OCI-LY7 (cell line): ENCODE data around the gene BOLA3. TPM values are rescaled to one million over a fixed set of nuclear protein-coding genes. Genes with fewer than 3 reads are reported as not detected.

ENCODE experiments used
- BruUV-seq: library from RNA; stranded (reverse); fragments of 400-500 nt; replicated peaks from 2 replicates; lab custom pipeline; 2021; lab: Mats Ljungman, UMichigan
- CTCF ChIA-PET: fragments of 300-600 bp; sonication (Branson Sonifier 250); formaldehyde crosslinking; loops from one replicate; lab custom pipeline; 2022; ENCODE audit warnings: antibody characterized with exemption; ENCODE audit not compliant: unreplicated experiment; lab: Charles Lee
- POLR2A ChIA-PET: fragments of 300-600 bp; sonication (Branson Sonifier 250); formaldehyde crosslinking; loops from one replicate; lab custom pipeline; 2022; ENCODE audit warnings: antibody characterized with exemption; lab: Charles Lee
- DNase-seq: peaks from one replicate; pipeline ENCODE4 v3.0.0-alpha.2; 2015; ENCODE audit warnings: low spot score
- H2AFZ ChIP-seq: fragments of 200-600 bp; sonication (generic), shearing (Covaris generic); 2 replicates; pipeline ENCODE4 v1.6.1; 2014; ENCODE audit warnings: mild to moderate bottlenecking, antibody characterized with exemption, low read length, moderate library complexity
- H3K27ac ChIP-seq: fragments of 200-600 bp; sonication (generic); 2 replicates; pipeline ENCODE4 v1.5.1; 2014; ENCODE audit warnings: mixed run types, low read depth, mild to moderate bottlenecking, moderate library complexity, low read length, inconsistent platforms; ENCODE audit not compliant: poor library complexity, severe bottlenecking
- H3K36me3 ChIP-seq: fragments of 200-600 bp; sonication (generic); 2 replicates; pipeline ENCODE4 v1.6.1; 2014; ENCODE audit warnings: mild to moderate bottlenecking, antibody characterized with exemption, low read length, moderate library complexity, mixed read lengths; ENCODE audit not compliant: insufficient read depth
- H3K4me1 ChIP-seq: fragments of 200-600 bp; sonication (generic); 2 replicates; pipeline ENCODE4 v1.5.1; 2014; ENCODE audit warnings: mild to moderate bottlenecking, low read length; ENCODE audit not compliant: insufficient read depth, poor library complexity, severe bottlenecking
- H3K4me2 ChIP-seq: fragments of 200-600 bp; sonication (generic); 2 replicates; pipeline ENCODE4 v1.6.1; 2014; ENCODE audit warnings: mild to moderate bottlenecking, low read length
- H3K4me3 ChIP-seq: fragments of 200-600 bp; sonication (generic); 2 replicates; pipeline ENCODE4 v1.5.1; 2014; ENCODE audit warnings: mild to moderate bottlenecking, low read depth, low read length; ENCODE audit not compliant: poor library complexity, severe bottlenecking
- H3K79me2 ChIP-seq: fragments of 200-600 bp; sonication (generic); 2 replicates; pipeline ENCODE4 v1.6.1; 2016; ENCODE audit warnings: low read depth, mild to moderate bottlenecking, low read length, moderate library complexity, mixed read lengths; ENCODE audit not compliant: insufficient read depth
- H3K9me2 ChIP-seq: fragments of 200-600 bp; sonication (generic); 2 replicates; pipeline ENCODE4 v1.6.1; 2016; ENCODE audit warnings: mild to moderate bottlenecking, low read length, mixed read lengths; ENCODE audit not compliant: insufficient read depth
- H3K9me3 ChIP-seq: fragments of 200-600 bp; sonication (generic); 2 replicates; pipeline ENCODE4 v1.6.1; 2014; ENCODE audit warnings: mild to moderate bottlenecking, mixed run types, low read length, mixed read lengths
- H4K20me1 ChIP-seq: fragments of 200-600 bp; sonication (generic); 2 replicates; pipeline ENCODE4 v1.6.1; 2014; ENCODE audit warnings: mild to moderate bottlenecking, antibody characterized with exemption, low read length, moderate library complexity, mixed read lengths; ENCODE audit not compliant: insufficient read depth
- CTCF ChIP-seq: fragments of 200-600 bp; sonication (generic); conservative IDR thresholded peaks from 2 replicates; pipeline ENCODE4 v1.5.1; 2014; ENCODE audit warnings: mild to moderate bottlenecking, antibody characterized with exemption, low read length, moderate library complexity, mixed read lengths
- EZH2phosphoT487 ChIP-seq: fragments of 200-600 bp; sonication (generic); IDR thresholded peaks from 2 replicates; pipeline ENCODE4 v1.6.1; 2018; ENCODE audit warnings: low read depth, borderline replicate concordance, mild to moderate bottlenecking, mixed run types, antibody characterized with exemption, low read length, moderate library complexity, mixed read lengths
- intact Hi-C: fragments of 100-400 bp; cut with micrococcal nuclease; formaldehyde crosslinking; loops from one replicate; pipeline ENCODE4 v1.10.0; 2022; ENCODE audit not compliant: unreplicated experiment
- total RNA-seq, 2 experiments: library from RNA; depleted of rRNA in 1 of 2; stranded (reverse); fragments of >200 nt in 1 of 2; shearing (Covaris generic) in 1 of 2; gene quantifications; 2 replicates each; pipeline ENCODE4 v1.2.3, GENCODE V29; 2014 to 2022

BOLA3 gene
- total RNA-seq, 2 experiments from 2014 or later: 33.6 to 53.3 TPM

GRCh38 chr2:74111380-74111779 lies 36.3 kb downstream of the BOLA3 start:
- no peaks in the 10 kb centered on the region for H3K36me3 ChIP-seq
- H3K4me3 ChIP-seq: no peak overlapping the region
- intact Hi-C loops: no loop called here
- CTCF ChIA-PET: no interaction called here
- H3K4me2 ChIP-seq: no peak overlapping the region
- POLR2A ChIA-PET: no interaction called here
- no peaks in the 10 kb centered on the region for H3K9me2 ChIP-seq
- H3K4me1 ChIP-seq: no peaks in the 10 kb centered on the region
- H3K9me3 ChIP-seq: no peaks in the 10 kb centered on the region
- no peak for DNase-seq
- H3K79me2 ChIP-seq: no peaks in the 10 kb centered on the region
- no TSS peak for BruUV-seq
- H3K27ac ChIP-seq: no peak overlapping the region
- no peak overlapping the region for H2AFZ ChIP-seq
- H4K20me1 ChIP-seq: no peaks in the 10 kb centered on the region
- TF ChIP-seq CTCF (no peak), EZH2phosphoT487 (no peak)

DNA sequence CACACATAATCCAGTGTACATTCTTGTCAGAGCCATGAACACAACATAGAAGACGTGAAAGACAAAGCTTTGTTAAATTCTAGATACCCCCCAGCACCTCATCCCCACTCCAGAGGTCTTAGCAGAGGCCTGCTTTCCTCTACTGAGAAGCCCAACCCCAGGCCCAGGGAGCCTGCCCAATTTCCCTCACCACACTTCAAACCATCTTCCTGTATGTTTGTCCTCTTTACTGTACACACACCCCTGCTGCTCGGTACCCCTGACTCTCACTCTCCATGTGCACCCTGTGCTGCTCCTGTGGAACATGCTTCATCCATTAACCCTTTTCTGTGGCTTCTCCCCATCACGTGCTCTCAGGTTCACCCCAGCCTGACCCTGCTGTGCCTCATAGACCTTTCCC lies 37.2 kb downstream of the BOLA3 start:
- intact Hi-C loops: no loop called here
- no peaks in the 10 kb centered on the region for H4K20me1 ChIP-seq
- BruUV-seq: no TSS peak
- H3K9me3 ChIP-seq: no peaks in the 10 kb centered on the region
- H3K4me2 ChIP-seq: no peak overlapping the region
- POLR2A ChIA-PET: interaction anchor here (1.0 kb wide), 1 partner anchor 220 kb away, joined by 4 read pairs; no protein-coding TSS in a partner anchor
- H3K36me3 ChIP-seq: no peaks in the 10 kb centered on the region
- H3K4me1 ChIP-seq: no peaks in the 10 kb centered on the region
- no peak overlapping the region for H2AFZ ChIP-seq
- H3K9me2 ChIP-seq: no peaks in the 10 kb centered on the region
- CTCF ChIA-PET: no interaction called here
- no peak for DNase-seq
- no peak for TF ChIP-seq CTCF
- no peak for TF ChIP-seq EZH2phosphoT487
- no peak overlapping the region for H3K4me3 ChIP-seq
- no peak overlapping the region for H3K27ac ChIP-seq
- H3K79me2 ChIP-seq: no peaks in the 10 kb centered on the region

DNA sequence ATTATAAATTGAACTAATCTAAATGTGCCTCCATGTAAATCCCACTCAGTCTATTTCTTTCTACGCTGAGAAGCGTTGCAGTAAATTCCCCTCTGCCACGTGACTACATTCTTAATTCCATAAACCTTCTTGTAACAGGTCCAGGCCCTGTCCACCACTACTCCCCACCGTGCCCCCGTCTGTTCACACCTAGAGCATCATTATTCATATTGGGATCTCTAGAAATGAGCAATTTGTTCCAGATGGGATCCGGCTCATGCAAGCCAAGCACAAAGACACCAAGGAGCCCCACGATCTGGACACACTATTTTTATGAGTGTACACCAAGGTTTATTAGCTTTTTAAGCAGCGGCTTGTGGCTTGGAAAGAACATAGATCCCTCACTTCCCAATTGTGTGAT lies 38.2 kb downstream of the BOLA3 start:
- H4K20me1 ChIP-seq: no peaks in the 10 kb centered on the region
- no peaks in the 10 kb centered on the region for H3K9me3 ChIP-seq
- BruUV-seq: no TSS peak
- no peak overlapping the region for H2AFZ ChIP-seq
- ChIA-PET CTCF (interaction anchor here (0.6 kb wide), 1 partner anchor 288 kb away, joined by 3 read pairs; no protein-coding TSS in a partner anchor), POLR2A (interaction anchor here (0.7 to 1.0 kb wide), 2 partner anchors 219 to 271 kb away, joined by 3 to 4 read pairs; no protein-coding TSS in a partner anchor)
- no peaks in the 10 kb centered on the region for H3K79me2 ChIP-seq
- H3K4me3 ChIP-seq: no peak overlapping the region
- no peak overlapping the region for H3K4me2 ChIP-seq
- intact Hi-C loops: no loop called here
- H3K4me1 ChIP-seq: no peaks in the 10 kb centered on the region
- DNase-seq: no peak
- H3K27ac ChIP-seq: no peak overlapping the region
- TF ChIP-seq CTCF: no peak
- no peak for TF ChIP-seq EZH2phosphoT487
- H3K9me2 ChIP-seq: no peaks in the 10 kb centered on the region
- H3K36me3 ChIP-seq: peaks cover 3% of the 10 kb centered on the region; the same call in 1 of the 2 replicates
